ENCODE results near the gene ATP10A.

The ATP10A gene

GRCh38 chr15:25899870-25900269 is 36.7 kb upstream of the ATP10A start:
- H3K27me3 ChIP-seq (ENCODE audit: control insufficient read depth, insufficient read depth, low read length), result no peaks in the 10 kb centered on the region
- no peaks in the 10 kb centered on the region for H3K9me3 ChIP-seq (ENCODE audit: control insufficient read depth, insufficient read depth, low read length)
- no peak overlapping the region for H3K27ac ChIP-seq (ENCODE audit: low read length)
- WGBS (ENCODE audit: insufficient coverage, insufficient read length), result no CpG with 5 or more reads among the region's 1 CpG
- H3K4me1 ChIP-seq (ENCODE audit: control insufficient read depth, insufficient read depth, low read length), result no peaks in the 10 kb centered on the region
- no peak overlapping the region for H3K4me3 ChIP-seq (ENCODE audit: low read length)
- no peak for DNase-seq (ENCODE audit: low read depth, low spot score)
- H3K36me3 ChIP-seq (ENCODE audit: control insufficient read depth, insufficient read depth, low read length), result no peaks in the 10 kb centered on the region

- no peak overlapping the region for H3K4me3 ChIP-seq (ENCODE audit: low read length)
- no peak overlapping the region for H3K27ac ChIP-seq (ENCODE audit: low read length)
- no peak for DNase-seq (ENCODE audit: low read depth, low spot score)
- H3K36me3 ChIP-seq (ENCODE audit: control insufficient read depth, insufficient read depth, low read length), result no peaks in the 10 kb centered on the region
- H3K9me3 ChIP-seq (ENCODE audit: control insufficient read depth, insufficient read depth, low read length), result no peaks in the 10 kb centered on the region
- no peaks in the 10 kb centered on the region for H3K4me1 ChIP-seq (ENCODE audit: control insufficient read depth, insufficient read depth, low read length)
- no peaks in the 10 kb centered on the region for H3K27me3 ChIP-seq (ENCODE audit: control insufficient read depth, insufficient read depth, low read length)
Measured at GRCh38 chr15:25897658-25898057, 34.5 kb upstream of the ATP10A start.

DNA sequence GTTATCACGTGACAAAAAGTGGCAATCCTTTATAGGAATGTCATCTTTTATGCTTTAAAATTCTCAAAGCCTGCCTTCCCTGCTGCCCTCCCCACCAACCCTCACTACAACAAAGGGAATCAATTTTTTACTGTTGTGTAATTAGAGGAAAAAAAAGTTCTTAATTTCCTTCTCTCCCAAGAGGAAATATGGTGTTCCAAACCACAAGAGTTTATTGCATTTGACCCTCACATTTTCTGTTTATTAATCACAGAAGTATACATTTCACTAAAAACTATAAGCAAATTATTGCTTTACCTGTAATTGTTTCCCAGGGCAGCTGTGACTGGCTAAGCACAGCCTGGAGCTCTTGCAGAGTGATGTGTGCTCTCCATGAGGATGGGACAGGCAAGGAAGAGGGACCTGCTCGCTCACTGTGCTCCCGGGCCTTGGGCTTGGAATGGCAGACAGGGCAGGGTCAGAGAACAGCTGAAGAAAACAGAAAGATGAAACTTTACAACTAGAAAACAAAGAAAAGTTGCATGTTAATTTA is 31.3 kb upstream of the ATP10A start:
- Histone ChIP-seq H3K27me3 (ENCODE audit: control insufficient read depth, insufficient read depth, low read length) (no peaks in the 10 kb centered on the region), H3K27ac (ENCODE audit: low read length) (no peak overlapping the region), H3K9me3 (ENCODE audit: control insufficient read depth, insufficient read depth, low read length) (no peaks in the 10 kb centered on the region), H3K36me3 (ENCODE audit: control insufficient read depth, insufficient read depth, low read length) (no peaks in the 10 kb centered on the region), H3K4me3 (ENCODE audit: low read length) (no peak overlapping the region), H3K4me1 (ENCODE audit: control insufficient read depth, insufficient read depth, low read length) (no peaks in the 10 kb centered on the region)
- WGBS (ENCODE audit: insufficient coverage, insufficient read length), result no CpG with 5 or more reads among the region's 3 CpGs
- DNase-seq (ENCODE audit: low read depth, low spot score), result no peak

- Histone ChIP-seq H3K36me3 (ENCODE audit: control insufficient read depth, insufficient read depth, low read length) (no peaks in the 10 kb centered on the region), H3K4me3 (ENCODE audit: low read length) (no peak overlapping the region), H3K9me3 (ENCODE audit: control insufficient read depth, insufficient read depth, low read length) (no peaks in the 10 kb centered on the region), H3K27me3 (ENCODE audit: control insufficient read depth, insufficient read depth, low read length) (no peaks in the 10 kb centered on the region), H3K4me1 (ENCODE audit: control insufficient read depth, insufficient read depth, low read length) (no peaks in the 10 kb centered on the region), H3K27ac (ENCODE audit: low read length) (no peak overlapping the region)
- DNase-seq (ENCODE audit: low read depth, low spot score), result no peak
- WGBS (ENCODE audit: insufficient coverage, insufficient read length), result no CpG with 5 or more reads among the region's 5 CpGs
Measured at GRCh38 chr15:25893596-25893995, 30.5 kb upstream of the ATP10A start.

GRCh38 chr15:25892126-25892525 is 29.0 kb upstream of the ATP10A start:
- no CpG with 5 or more reads among the region's 3 CpGs for WGBS (ENCODE audit: insufficient coverage, insufficient read length)
- no peak overlapping the region for H3K27ac ChIP-seq (ENCODE audit: low read length)

GRCh38 chr15:25891081-25891480 is 28.0 kb upstream of the ATP10A start:
- Histone ChIP-seq H3K4me3 (ENCODE audit: low read length) (no peak overlapping the region), H3K27me3 (ENCODE audit: control insufficient read depth, insufficient read depth, low read length) (no peaks in the 10 kb centered on the region), H3K36me3 (ENCODE audit: control insufficient read depth, insufficient read depth, low read length) (no peaks in the 10 kb centered on the region), H3K27ac (ENCODE audit: low read length) (no peak overlapping the region), H3K4me1 (ENCODE audit: control insufficient read depth, insufficient read depth, low read length) (no peaks in the 10 kb centered on the region), H3K9me3 (ENCODE audit: control insufficient read depth, insufficient read depth, low read length) (no peaks in the 10 kb centered on the region)
- no peak for DNase-seq (ENCODE audit: low read depth, low spot score)
- WGBS (ENCODE audit: insufficient coverage, insufficient read length), result no CpG with 5 or more reads among the region's 4 CpGs

More at GRCh38 chr15:25892126-25892525, 29.0 kb upstream of the ATP10A start:
- no peaks in the 10 kb centered on the region for H3K9me3 ChIP-seq (ENCODE audit: control insufficient read depth, insufficient read depth, low read length)
- H3K27me3 ChIP-seq (ENCODE audit: control insufficient read depth, insufficient read depth, low read length), result no peaks in the 10 kb centered on the region
- H3K36me3 ChIP-seq (ENCODE audit: control insufficient read depth, insufficient read depth, low read length), result no peaks in the 10 kb centered on the region
- H3K4me3 ChIP-seq (ENCODE audit: low read length), result no peak overlapping the region
- no peak for DNase-seq (ENCODE audit: low read depth, low spot score)
- H3K4me1 ChIP-seq (ENCODE audit: control insufficient read depth, insufficient read depth, low read length), result no peaks in the 10 kb centered on the region

GRCh38 chr15:25890529-25890928 is 27.4 kb upstream of the ATP10A start:
- Histone ChIP-seq H3K27ac (ENCODE audit: low read length) (no peak overlapping the region), H3K27me3 (ENCODE audit: control insufficient read depth, insufficient read depth, low read length) (no peaks in the 10 kb centered on the region), H3K9me3 (ENCODE audit: control insufficient read depth, insufficient read depth, low read length) (no peaks in the 10 kb centered on the region), H3K36me3 (ENCODE audit: control insufficient read depth, insufficient read depth, low read length) (no peaks in the 10 kb centered on the region), H3K4me3 (ENCODE audit: low read length) (no peak overlapping the region), H3K4me1 (ENCODE audit: control insufficient read depth, insufficient read depth, low read length) (no peaks in the 10 kb centered on the region)
- no peak for DNase-seq (ENCODE audit: low read depth, low spot score)
- WGBS (ENCODE audit: insufficient coverage, insufficient read length), result no CpG with 5 or more reads among the region's 5 CpGs

DNA sequence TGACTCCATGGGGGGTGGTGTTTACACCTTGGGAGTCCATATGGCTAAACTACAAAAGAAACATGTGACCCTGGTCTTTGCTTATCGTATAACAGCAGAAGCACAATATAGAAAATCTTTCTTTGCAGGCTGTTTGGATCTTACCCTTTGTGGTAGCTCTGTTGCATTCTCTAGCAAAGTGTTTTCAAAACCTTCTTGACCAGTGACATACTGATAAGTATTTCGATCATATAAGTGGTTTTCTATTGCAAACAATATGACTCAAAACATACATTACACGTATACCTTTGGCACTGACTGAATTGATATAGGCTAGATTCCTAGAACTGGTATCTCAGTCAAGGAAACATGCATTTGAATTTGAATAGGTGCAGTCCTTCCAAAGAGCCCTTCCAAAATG is 24.7 kb upstream of the ATP10A start:
- no peaks in the 10 kb centered on the region for H3K36me3 ChIP-seq (ENCODE audit: control insufficient read depth, insufficient read depth, low read length)
- H3K27me3 ChIP-seq (ENCODE audit: control insufficient read depth, insufficient read depth, low read length), result no peaks in the 10 kb centered on the region
- no peaks in the 10 kb centered on the region for H3K4me1 ChIP-seq (ENCODE audit: control insufficient read depth, insufficient read depth, low read length)
- H3K4me3 ChIP-seq (ENCODE audit: low read length), result no peak overlapping the region
- H3K9me3 ChIP-seq (ENCODE audit: control insufficient read depth, insufficient read depth, low read length), result no peaks in the 10 kb centered on the region
- WGBS (ENCODE audit: insufficient coverage, insufficient read length), result no CpG with 5 or more reads among the region's 3 CpGs
- no peak for DNase-seq (ENCODE audit: low read depth, low spot score)
- H3K27ac ChIP-seq (ENCODE audit: low read length), result no peak overlapping the region

GRCh38 chr15:25886498-25887140 is 23.5 kb upstream of the ATP10A start:
- Histone ChIP-seq H3K9me3 (ENCODE audit: control insufficient read depth, insufficient read depth, low read length) (no peaks in the 10 kb centered on the region), H3K27ac (ENCODE audit: low read length) (no peak overlapping the region), H3K27me3 (ENCODE audit: control insufficient read depth, insufficient read depth, low read length) (no peaks in the 10 kb centered on the region), H3K36me3 (ENCODE audit: control insufficient read depth, insufficient read depth, low read length) (no peaks in the 10 kb centered on the region), H3K4me1 (ENCODE audit: control insufficient read depth, insufficient read depth, low read length) (no peaks in the 10 kb centered on the region), H3K4me3 (ENCODE audit: low read length) (no peak overlapping the region)
- WGBS (ENCODE audit: insufficient coverage, insufficient read length), result no CpG with 5 or more reads among the region's 7 CpGs
- DNase-seq (ENCODE audit: low read depth, low spot score), result no peak

DNA sequence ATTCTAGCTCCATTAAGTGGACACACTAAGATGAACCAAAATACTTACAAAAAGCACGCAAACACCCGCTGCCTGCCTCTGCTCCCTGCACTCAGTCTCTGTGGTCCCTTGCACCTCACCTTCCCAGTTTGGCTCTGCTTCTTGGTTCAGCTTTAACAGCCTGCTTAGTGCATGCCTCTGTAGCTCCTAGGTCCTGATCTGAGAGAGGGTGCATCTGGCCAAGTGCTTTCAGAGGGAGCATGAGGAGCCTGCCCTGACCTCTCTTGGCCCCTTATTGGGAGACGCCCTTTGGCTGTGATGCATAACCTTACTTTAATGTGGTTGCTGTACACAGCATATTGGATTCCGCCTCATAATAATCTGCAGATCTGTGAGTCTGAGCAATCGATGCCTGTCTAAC is 21.2 kb upstream of the ATP10A start:
- Histone ChIP-seq H3K36me3 (ENCODE audit: control insufficient read depth, insufficient read depth, low read length) (no peaks in the 10 kb centered on the region), H3K4me1 (ENCODE audit: control insufficient read depth, insufficient read depth, low read length) (no peaks in the 10 kb centered on the region), H3K4me3 (ENCODE audit: low read length) (no peak overlapping the region), H3K27me3 (ENCODE audit: control insufficient read depth, insufficient read depth, low read length) (no peaks in the 10 kb centered on the region), H3K27ac (ENCODE audit: low read length) (no peak overlapping the region), H3K9me3 (ENCODE audit: control insufficient read depth, insufficient read depth, low read length) (no peaks in the 10 kb centered on the region)
- no peak for DNase-seq (ENCODE audit: low read depth, low spot score)
- WGBS (ENCODE audit: insufficient coverage, insufficient read length), result no CpG with 5 or more reads among the region's 5 CpGs
